ENCODE results near the gene NIPA2. TPM values are rescaled to one million over a fixed set of nuclear protein-coding genes. Genes with fewer than 3 reads are reported as not detected.
"Not testable (repeated sequence)": the region's sequence is repeated elsewhere in the genome, so short reads cannot be mapped to it uniquely, and the experiment has no call there.

NIPA2 gene
- 10 to 100 TPM; 53.7 to 59.5 TPM for total RNA-seq

GRCh38 chr15:22838292-22839042 lies at the start of gene NIPA2:
NIPA2 (plus strand) TSS chr15:22838666; CDS start chr15:22851732, 13,066 bp downstream.
- ChIA-PET CTCF (interaction anchor here (1.2 kb wide), 1 partner anchor 55 kb away, joined by 3 read pairs; no protein-coding TSS in a partner anchor), POLR2A (interaction anchor here (0.6 to 1.7 kb wide), 4 partner anchors 42 to 201 kb away, joined by 3 to 5 read pairs (median 4); partner anchors contain the start of gene TUBGCP5)
- H3K36me3 Mint-ChIP-seq (ENCODE audit: low read depth) = peaks cover 17% of the 10 kb centered on the region

GRCh38 chr15:22794063-22794462 lies 44.4 kb upstream of the NIPA2 start:
- no peak for DNase-seq
- H3K4me3 Mint-ChIP-seq = no peak overlapping the region
- H3K27me3 Mint-ChIP-seq (ENCODE audit: low read depth) = no peaks in the 10 kb centered on the region
- peaks cover 3% of the 10 kb centered on the region for H3K9me3 Mint-ChIP-seq (ENCODE audit: insufficient read depth)
- peaks cover 22% of the 10 kb centered on the region for H3K36me3 Mint-ChIP-seq (ENCODE audit: low read depth)
- ChIA-PET POLR2A (no interaction called here), CTCF (no interaction called here)
- no peak for ATAC-seq
- H3K27ac Mint-ChIP-seq = no peak overlapping the region
- H3K4me1 Mint-ChIP-seq (ENCODE audit: low read depth) = peaks cover 20% of the 10 kb centered on the region

More at GRCh38 chr15:22838292-22839042, at the start of gene NIPA2:
- Mint-ChIP-seq H3K27me3 (ENCODE audit: low read depth) (no peaks in the 10 kb centered on the region), H3K9me3 (ENCODE audit: insufficient read depth) (no peaks in the 10 kb centered on the region), H3K4me3 (peak within 1 kb of the TSS; percentile 91), H3K27ac (peak within 1 kb of the TSS; percentile 92), H3K4me1 (ENCODE audit: low read depth) (peaks cover 24% of the 10 kb centered on the region)
- DNase-seq (peak; percentile 98), ATAC-seq (peak; percentile 97)

DNA sequence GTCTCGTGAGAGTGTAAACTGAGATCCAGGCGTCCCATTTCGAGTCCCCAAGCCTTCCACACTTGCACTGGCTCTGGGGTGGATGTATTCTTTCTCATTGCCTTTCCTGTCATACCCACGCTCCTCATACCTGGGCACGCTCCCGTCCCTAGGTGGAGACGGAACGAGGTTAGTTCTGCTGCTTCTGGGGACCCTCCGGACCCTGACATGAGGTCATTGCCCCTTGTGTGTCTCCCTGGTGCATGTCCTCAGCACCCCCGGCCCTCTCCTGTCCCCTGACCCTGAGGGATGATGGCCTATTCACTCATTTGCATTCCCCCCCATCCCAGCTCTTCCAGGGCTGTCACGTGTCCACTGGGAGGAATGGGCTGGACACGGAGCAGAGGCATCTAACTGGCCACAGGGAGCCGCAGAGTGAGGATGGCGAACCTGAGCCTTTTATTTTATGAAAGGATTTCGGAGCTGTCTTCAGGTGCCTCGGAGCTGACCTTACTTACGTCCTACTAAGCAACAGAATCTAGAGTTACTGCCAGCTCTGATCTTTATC lies 43.8 kb upstream of the NIPA2 start:
- POLR2A ChIA-PET = no interaction called here
- DNase-seq (no peak), ATAC-seq (no peak)
- CTCF ChIA-PET = no interaction called here
- H3K4me1 Mint-ChIP-seq (ENCODE audit: low read depth) = peaks cover 20% of the 10 kb centered on the region
- peaks cover 15% of the 10 kb centered on the region for H3K36me3 Mint-ChIP-seq (ENCODE audit: low read depth)
- no peak overlapping the region for H3K4me3 Mint-ChIP-seq
- H3K27me3 Mint-ChIP-seq (ENCODE audit: low read depth) = no peaks in the 10 kb centered on the region
- no peak overlapping the region for H3K27ac Mint-ChIP-seq
- H3K9me3 Mint-ChIP-seq (ENCODE audit: insufficient read depth) = no peaks in the 10 kb centered on the region

DNA sequence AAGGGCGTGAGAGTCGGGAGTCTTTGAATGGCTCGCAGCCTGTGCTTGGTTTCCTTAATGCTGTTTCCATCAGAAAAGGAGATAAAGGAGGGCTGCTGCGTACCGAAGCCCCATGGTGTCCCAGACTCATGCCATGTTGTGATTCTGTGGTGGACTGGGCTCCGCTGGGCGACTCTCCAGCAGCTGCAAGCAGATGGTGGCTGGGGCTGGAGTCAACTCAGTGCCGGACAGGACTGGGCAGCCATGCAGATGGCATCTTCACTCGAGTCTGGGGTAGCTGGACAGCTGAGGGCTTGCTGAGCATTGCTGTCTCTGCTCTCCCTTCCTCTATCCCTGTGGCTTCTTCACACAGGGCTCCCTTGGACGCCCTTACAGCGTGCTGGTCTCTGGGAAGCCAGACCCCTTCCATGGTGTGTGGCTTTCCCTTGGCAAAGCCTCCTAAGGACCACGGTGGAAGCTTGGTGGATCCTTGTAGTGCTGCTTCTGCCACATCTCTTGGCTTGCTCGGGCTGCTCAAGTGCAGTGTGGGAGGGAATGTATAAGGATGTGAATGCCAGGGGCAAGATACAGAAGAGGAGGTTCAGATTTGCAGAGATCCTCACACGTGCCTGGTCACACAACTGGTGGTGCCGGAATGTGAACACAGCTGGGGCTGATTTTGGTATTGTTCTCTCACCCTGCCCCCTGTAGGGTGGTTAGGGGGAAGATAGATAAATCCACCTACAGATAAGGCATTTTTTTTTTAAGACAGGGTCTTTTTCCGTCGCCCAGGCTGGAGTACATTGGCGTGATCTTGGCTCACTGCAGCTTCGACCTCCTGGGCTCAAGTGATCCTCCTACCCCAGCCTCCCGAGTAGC lies 43.0 kb upstream of the NIPA2 start:
- H3K27me3 Mint-ChIP-seq (ENCODE audit: low read depth) = no peaks in the 10 kb centered on the region
- ChIA-PET POLR2A (interaction anchor here (0.6 kb wide), 1 partner anchor 43 kb away, joined by 4 read pairs; no protein-coding TSS in a partner anchor), CTCF (no interaction called here)
- peaks cover 18% of the 10 kb centered on the region for H3K36me3 Mint-ChIP-seq (ENCODE audit: low read depth)
- no peak overlapping the region for H3K27ac Mint-ChIP-seq
- H3K4me1 Mint-ChIP-seq (ENCODE audit: low read depth) = peaks cover 23% of the 10 kb centered on the region
- DNase-seq (no peak), ATAC-seq (no peak)
- no peak overlapping the region for H3K4me3 Mint-ChIP-seq
- no peaks in the 10 kb centered on the region for H3K9me3 Mint-ChIP-seq (ENCODE audit: insufficient read depth)

GRCh38 chr15:22796079-22796478 lies 42.4 kb upstream of the NIPA2 start:
- Mint-ChIP-seq H3K9me3 (ENCODE audit: insufficient read depth) (no peaks in the 10 kb centered on the region), H3K27ac (peak overlapping the region; percentile 77), H3K4me1 (ENCODE audit: low read depth) (peaks cover 25% of the 10 kb centered on the region), H3K36me3 (ENCODE audit: low read depth) (peaks cover 18% of the 10 kb centered on the region), H3K27me3 (ENCODE audit: low read depth) (no peaks in the 10 kb centered on the region), H3K4me3 (no peak overlapping the region)
- DNase-seq (no peak), ATAC-seq (no peak)
- ChIA-PET CTCF (no interaction called here), POLR2A (interaction anchor here (0.6 kb wide), 1 partner anchor 42 kb away, joined by 4 read pairs; no protein-coding TSS in a partner anchor)

GRCh38 chr15:22799902-22800301 lies 38.6 kb upstream of the NIPA2 start:
- H3K9me3 Mint-ChIP-seq (ENCODE audit: insufficient read depth) = no peaks in the 10 kb centered on the region
- DNase-seq (no peak), ATAC-seq (no peak)
- no peaks in the 10 kb centered on the region for H3K27me3 Mint-ChIP-seq (ENCODE audit: low read depth)
- H3K27ac Mint-ChIP-seq = no peak overlapping the region
- no peak overlapping the region for H3K4me3 Mint-ChIP-seq
- CTCF ChIA-PET = no interaction called here
- POLR2A ChIA-PET = no interaction called here
- H3K4me1 Mint-ChIP-seq (ENCODE audit: low read depth) = peaks cover 23% of the 10 kb centered on the region
- peaks cover 2% of the 10 kb centered on the region for H3K36me3 Mint-ChIP-seq (ENCODE audit: low read depth)

DNA sequence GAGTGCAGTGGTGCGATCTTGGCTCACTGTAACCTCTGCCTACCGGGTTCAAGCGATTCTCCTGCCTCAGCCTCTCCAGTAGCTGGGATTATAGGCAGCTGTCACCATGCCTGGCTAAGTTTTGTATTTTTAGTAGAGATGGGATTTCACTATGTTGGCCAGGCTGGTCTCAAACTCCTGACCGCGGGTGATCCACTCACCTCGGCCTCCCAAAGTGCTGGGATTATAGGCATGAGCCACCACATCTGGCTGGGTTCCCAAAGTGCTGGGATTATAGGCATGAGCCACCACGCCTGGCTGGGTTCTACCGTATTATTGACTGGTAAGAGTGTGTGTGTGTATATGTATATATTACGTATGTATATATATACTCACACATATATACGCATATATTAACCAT lies 35.5 kb upstream of the NIPA2 start:
- ATAC-seq, CTCF ChIA-PET: not testable (repeated sequence)

GRCh38 chr15:22806156-22806555 lies 32.3 kb upstream of the NIPA2 start:
- Mint-ChIP-seq H3K27ac (no peak overlapping the region), H3K9me3 (ENCODE audit: insufficient read depth) (no peaks in the 10 kb centered on the region), H3K27me3 (ENCODE audit: low read depth) (no peaks in the 10 kb centered on the region), H3K4me3 (no peak overlapping the region), H3K36me3 (ENCODE audit: low read depth) (peaks cover 2% of the 10 kb centered on the region), H3K4me1 (ENCODE audit: low read depth) (peaks cover 17% of the 10 kb centered on the region)
- DNase-seq (no peak), ATAC-seq (no peak)
- ChIA-PET POLR2A (interaction anchor here (0.6 kb wide), 1 partner anchor 233 kb away, joined by 4 read pairs; no protein-coding TSS in a partner anchor), CTCF (no interaction called here)

More for the DNA sequence above, 35.5 kb upstream of the NIPA2 start:
- H3K9me3 Mint-ChIP-seq (ENCODE audit: insufficient read depth); DNase-seq; H3K27me3 Mint-ChIP-seq (ENCODE audit: low read depth); H3K4me3 Mint-ChIP-seq; POLR2A ChIA-PET; H3K27ac Mint-ChIP-seq; H3K36me3 Mint-ChIP-seq (ENCODE audit: low read depth): not testable (repeated sequence)
- peaks cover 13% of the 10 kb centered on the region for H3K4me1 Mint-ChIP-seq (ENCODE audit: low read depth)

DNA sequence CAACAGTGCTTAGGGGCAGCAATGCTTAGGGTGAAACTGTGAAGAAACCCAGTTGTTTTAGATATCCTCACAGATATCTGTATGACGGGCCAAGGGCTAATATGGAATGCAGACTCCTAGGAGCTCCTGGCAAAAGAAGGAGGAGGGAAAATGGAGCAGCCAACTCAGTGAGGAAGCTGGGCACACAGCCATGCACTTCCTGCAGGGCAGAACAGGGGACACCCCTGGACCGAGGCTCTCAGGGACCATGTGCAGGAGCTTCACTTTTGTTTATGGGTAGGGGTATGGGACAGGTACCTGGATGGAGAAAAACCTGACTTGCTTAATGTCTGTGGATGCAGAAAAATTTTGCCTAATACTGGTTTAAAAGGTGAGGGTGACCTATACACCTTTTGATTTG lies 31.8 kb upstream of the NIPA2 start:
- Mint-ChIP-seq H3K36me3 (ENCODE audit: low read depth) (peaks cover 2% of the 10 kb centered on the region), H3K27me3 (ENCODE audit: low read depth) (no peaks in the 10 kb centered on the region), H3K27ac (no peak overlapping the region), H3K4me3 (no peak overlapping the region), H3K4me1 (ENCODE audit: low read depth) (peaks cover 15% of the 10 kb centered on the region), H3K9me3 (ENCODE audit: insufficient read depth) (no peaks in the 10 kb centered on the region)
- ATAC-seq (no peak), DNase-seq (no peak)
- ChIA-PET POLR2A (interaction anchor here (0.6 kb wide), 1 partner anchor 232 kb away, joined by 4 read pairs; no protein-coding TSS in a partner anchor), CTCF (interaction anchor here (0.5 kb wide), 1 partner anchor 101 kb away, joined by 4 read pairs; no protein-coding TSS in a partner anchor)

DNA sequence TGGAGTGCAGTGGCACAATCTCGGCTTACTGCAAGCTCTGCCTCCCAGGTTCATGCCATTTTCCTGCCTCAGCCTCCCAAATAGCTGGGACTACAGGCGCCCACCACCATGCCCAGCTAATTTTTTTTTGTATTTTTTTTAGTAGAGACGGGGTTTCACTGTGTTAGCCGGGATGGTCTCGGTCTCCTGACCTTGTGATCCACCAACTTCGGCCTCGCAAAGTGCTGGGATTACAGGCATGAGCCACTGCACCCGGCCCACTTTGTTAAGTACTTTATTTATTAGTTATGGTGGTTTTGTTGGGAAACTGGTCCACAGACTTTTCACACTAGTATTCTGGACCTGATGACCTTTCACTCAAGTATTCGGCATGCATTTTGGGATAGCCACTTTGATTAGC lies 30.6 kb upstream of the NIPA2 start:
- H3K36me3 Mint-ChIP-seq (ENCODE audit: low read depth); H3K27me3 Mint-ChIP-seq (ENCODE audit: low read depth); ATAC-seq; POLR2A ChIA-PET; CTCF ChIA-PET; H3K4me3 Mint-ChIP-seq; DNase-seq; H3K27ac Mint-ChIP-seq; H3K9me3 Mint-ChIP-seq (ENCODE audit: insufficient read depth): not testable (repeated sequence)
- peaks cover 11% of the 10 kb centered on the region for H3K4me1 Mint-ChIP-seq (ENCODE audit: low read depth)

GRCh38 chr15:22808240-22808639 lies 30.2 kb upstream of the NIPA2 start:
- Mint-ChIP-seq H3K9me3 (ENCODE audit: insufficient read depth) (no peaks in the 10 kb centered on the region), H3K4me1 (ENCODE audit: low read depth) (peaks cover 11% of the 10 kb centered on the region), H3K27ac (no peak overlapping the region), H3K36me3 (ENCODE audit: low read depth) (peaks cover 5% of the 10 kb centered on the region), H3K27me3 (ENCODE audit: low read depth) (no peaks in the 10 kb centered on the region), H3K4me3 (no peak overlapping the region)
- DNase-seq (no peak), ATAC-seq (no peak)
- ChIA-PET POLR2A (no interaction called here), CTCF (no interaction called here)

Data from activated CD8-positive, alpha-beta T cell treated with anti-CD3 and anti-CD28 coated beads, Interleukin-2, amount 10 ng/mL, durations not matched to agents 7 days and 5 days (primary cell).